Measurements from ENCODE around the gene TBC1D7.

The TBC1D7 gene

DNA sequence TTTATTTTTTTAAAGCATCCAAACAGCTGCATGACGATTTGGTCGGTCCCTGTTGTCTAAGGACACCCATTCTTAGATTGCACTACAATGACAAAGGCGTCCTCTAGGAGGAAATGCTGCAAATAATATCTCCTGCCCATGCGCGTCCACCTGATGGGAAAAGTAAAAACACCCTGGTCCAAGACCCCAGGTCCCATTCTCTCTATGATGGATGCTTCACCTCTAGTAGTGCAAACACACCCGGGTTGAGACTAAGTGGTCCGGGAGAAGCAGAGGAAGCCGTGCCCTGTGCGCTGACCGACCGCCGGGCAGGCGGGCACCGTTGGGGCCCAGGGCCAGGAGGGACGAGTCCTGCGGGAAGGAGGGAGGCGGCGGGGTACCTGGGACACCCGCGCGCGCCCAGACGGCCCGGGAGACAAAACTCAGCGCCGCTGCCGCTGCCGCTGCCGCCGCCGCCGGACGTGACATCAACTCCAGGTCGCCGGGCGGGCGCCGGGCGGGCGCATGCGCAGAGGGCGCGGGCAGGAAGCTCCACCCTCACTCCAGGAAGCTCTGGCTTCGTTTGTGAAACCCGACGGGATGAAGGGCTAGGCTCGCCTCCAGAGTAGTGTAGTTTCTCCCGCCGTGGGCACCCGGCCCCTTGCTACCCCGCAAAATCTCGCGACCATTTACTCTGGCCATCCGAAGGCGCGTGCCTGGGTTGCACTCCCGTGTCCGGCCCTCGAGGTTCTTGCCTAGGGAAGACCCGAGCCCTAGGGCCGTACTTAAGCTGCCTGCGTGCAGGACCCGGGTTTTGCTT is at the start of gene TBC1D7:
Gene TBC1D7 (minus strand): TSS at position 462 of the 799 bp plus-strand sequence. CDS start 1,639 bp downstream, outside the sequence.
- TF ChIP-seq, protein P1, sequence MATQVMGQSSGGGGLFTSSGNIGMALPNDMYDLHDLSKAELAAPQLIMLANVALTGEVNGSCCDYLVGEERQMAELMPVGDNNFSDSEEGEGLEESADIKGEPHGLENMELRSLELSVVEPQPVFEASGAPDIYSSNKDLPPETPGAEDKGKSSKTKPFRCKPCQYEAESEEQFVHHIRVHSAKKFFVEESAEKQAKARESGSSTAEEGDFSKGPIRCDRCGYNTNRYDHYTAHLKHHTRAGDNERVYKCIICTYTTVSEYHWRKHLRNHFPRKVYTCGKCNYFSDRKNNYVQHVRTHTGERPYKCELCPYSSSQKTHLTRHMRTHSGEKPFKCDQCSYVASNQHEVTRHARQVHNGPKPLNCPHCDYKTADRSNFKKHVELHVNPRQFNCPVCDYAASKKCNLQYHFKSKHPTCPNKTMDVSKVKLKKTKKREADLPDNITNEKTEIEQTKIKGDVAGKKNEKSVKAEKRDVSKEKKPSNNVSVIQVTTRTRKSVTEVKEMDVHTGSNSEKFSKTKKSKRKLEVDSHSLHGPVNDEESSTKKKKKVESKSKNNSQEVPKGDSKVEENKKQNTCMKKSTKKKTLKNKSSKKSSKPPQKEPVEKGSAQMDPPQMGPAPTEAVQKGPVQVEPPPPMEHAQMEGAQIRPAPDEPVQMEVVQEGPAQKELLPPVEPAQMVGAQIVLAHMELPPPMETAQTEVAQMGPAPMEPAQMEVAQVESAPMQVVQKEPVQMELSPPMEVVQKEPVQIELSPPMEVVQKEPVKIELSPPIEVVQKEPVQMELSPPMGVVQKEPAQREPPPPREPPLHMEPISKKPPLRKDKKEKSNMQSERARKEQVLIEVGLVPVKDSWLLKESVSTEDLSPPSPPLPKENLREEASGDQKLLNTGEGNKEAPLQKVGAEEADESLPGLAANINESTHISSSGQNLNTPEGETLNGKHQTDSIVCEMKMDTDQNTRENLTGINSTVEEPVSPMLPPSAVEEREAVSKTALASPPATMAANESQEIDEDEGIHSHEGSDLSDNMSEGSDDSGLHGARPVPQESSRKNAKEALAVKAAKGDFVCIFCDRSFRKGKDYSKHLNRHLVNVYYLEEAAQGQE (IDR thresholded peaks at IDR 0.05; ENCODE audit: low read depth), result no peak
- TF ChIP-seq CREB1 (IDR thresholded peaks at IDR 0.05; ENCODE audit: low read depth), result 0 out of 2 replicates have a peak, but pooled peaks have one; percentile 26
- TF ChIP-seq ZBTB7A (IDR thresholded peaks at IDR 0.05; ENCODE audit: low read depth), result no peak
- TF ChIP-seq, protein P2, sequence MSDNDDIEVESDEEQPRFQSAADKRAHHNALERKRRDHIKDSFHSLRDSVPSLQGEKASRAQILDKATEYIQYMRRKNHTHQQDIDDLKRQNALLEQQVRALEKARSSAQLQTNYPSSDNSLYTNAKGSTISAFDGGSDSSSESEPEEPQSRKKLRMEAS (IDR thresholded peaks at IDR 0.05), result peak; percentile 69
- TF ChIP-seq TAF1 (IDR thresholded peaks at IDR 0.05; ENCODE audit: low read depth), result peak; percentile 74; the same call in 1 of the 2 replicates
- no peak for TF ChIP-seq CEBPB (IDR thresholded peaks at IDR 0.05)
- TF ChIP-seq RAD21 (IDR thresholded peaks at IDR 0.05; ENCODE audit: low read depth), result no peak

DNA sequence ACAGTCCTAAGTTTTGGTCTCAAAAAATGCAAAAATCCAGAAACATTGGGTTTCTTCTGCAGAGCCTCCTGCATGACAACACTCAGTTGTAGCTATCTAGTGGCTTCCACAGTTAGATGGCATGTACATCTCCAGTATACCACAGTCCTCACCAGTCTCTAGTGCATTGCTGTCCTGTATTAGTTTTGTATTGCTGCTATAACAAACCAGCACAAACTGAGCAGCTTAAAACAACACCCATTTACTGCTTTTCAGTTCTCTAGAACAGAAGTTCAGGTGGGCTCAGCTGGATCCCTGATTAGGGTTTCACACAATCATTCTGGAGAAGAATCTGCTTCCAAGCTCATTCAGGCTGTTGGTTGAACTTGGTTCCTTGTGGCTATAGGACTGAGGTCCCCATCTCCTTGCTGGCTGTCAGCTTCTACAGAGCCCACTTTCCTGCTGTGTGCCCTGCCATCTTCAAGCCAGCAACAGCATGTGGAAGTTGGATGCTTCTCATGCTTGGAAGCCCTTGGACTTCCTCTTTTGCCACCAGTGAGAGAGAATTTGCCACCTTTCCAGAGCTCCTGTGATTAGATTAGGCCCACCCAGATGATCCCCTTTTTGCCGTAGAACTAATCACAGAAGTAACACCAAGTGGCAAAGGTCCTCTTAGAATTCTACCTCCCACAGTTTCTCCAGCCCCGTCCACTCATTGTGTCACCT is 48.9 kb upstream of the TBC1D7 start:
- TF ChIP-seq ZBTB7A (IDR thresholded peaks at IDR 0.05; ENCODE audit: low read depth) (no peak), CEBPB (IDR thresholded peaks at IDR 0.05) (no peak), RAD21 (IDR thresholded peaks at IDR 0.05; ENCODE audit: low read depth) (no peak), YY1 (IDR thresholded peaks at IDR 0.05; ENCODE audit: low read depth) (no peak), EP300 (IDR thresholded peaks at IDR 0.05; ENCODE audit: borderline replicate concordance) (no peak), CREB1 (IDR thresholded peaks at IDR 0.05; ENCODE audit: low read depth) (no peak), FOXM1 (IDR thresholded peaks at IDR 0.05; ENCODE audit: borderline replicate concordance, low read depth) (no peak), TCF12 (IDR thresholded peaks at IDR 0.05; ENCODE audit: low read depth) (no peak), TEAD4 (IDR thresholded peaks at IDR 0.05) (no peak)
- TF ChIP-seq, protein P1 (IDR thresholded peaks at IDR 0.05; ENCODE audit: low read depth), result no peak
- TF ChIP-seq, protein P3, sequence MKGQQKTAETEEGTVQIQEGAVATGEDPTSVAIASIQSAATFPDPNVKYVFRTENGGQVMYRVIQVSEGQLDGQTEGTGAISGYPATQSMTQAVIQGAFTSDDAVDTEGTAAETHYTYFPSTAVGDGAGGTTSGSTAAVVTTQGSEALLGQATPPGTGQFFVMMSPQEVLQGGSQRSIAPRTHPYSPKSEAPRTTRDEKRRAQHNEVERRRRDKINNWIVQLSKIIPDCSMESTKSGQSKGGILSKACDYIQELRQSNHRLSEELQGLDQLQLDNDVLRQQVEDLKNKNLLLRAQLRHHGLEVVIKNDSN (IDR thresholded peaks at IDR 0.05), result no peak
- TF ChIP-seq, protein P2 (IDR thresholded peaks at IDR 0.05), result no peak

DNA sequence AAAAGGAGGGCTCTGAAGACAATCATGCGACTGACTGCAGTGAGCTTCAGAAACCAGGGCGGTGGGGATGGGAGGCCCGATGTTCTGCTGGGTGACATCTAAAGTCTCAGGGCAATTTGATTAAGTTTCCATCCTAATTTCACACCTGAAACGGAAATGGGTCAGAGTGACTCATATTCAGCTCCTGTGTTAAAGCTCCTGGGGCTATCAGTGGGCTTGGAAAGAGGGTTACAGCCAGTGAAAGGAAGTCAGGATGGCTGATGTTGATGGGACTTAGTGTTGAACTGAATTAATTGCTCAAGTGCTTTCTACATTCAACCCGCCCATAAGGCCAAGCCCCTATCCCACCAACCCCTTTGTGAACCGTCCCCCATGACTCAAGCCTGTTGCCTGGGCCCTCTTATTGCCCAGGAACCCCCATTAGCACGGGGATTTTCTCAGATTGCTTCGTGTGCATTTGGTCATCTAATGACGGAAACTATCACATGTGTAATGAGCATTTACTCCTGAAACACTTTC is 47.1 kb upstream of the TBC1D7 start:
- TF ChIP-seq YY1 (IDR thresholded peaks at IDR 0.05; ENCODE audit: low read depth) (no peak), CREB1 (IDR thresholded peaks at IDR 0.05; ENCODE audit: low read depth) (no peak), ZBTB7A (IDR thresholded peaks at IDR 0.05; ENCODE audit: low read depth) (no peak), NFIC (IDR thresholded peaks at IDR 0.05) (no peak), CEBPB (IDR thresholded peaks at IDR 0.05) (no peak), FOXM1 (IDR thresholded peaks at IDR 0.05; ENCODE audit: borderline replicate concordance, low read depth) (no peak), EGR1 (IDR thresholded peaks at IDR 0.05) (no peak), TEAD4 (IDR thresholded peaks at IDR 0.05) (no peak)
- TF ChIP-seq, protein P3 (IDR thresholded peaks at IDR 0.05), result no peak
- TF ChIP-seq, protein P1 (IDR thresholded peaks at IDR 0.05; ENCODE audit: low read depth), result no peak

DNA sequence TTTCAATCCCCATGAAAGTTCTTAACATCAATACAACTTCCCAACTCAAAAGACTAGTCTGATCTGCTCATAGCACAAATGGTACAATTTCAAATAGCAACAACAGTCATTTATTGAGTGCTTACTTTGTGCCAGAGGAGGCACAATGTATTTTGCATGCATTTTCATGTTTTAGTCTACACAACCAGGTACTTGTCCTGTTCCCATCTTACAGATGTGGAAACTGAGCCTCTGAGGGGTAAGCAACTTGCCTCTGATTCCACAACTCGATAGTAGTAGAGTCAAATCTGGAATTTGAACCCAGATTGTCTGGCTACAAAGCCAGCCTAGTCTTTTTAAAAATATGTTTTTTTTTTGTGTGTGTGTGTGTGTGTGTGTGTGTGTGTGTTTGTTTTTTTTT is 45.6 kb upstream of the TBC1D7 start:
- TF ChIP-seq TCF12 (IDR thresholded peaks at IDR 0.05; ENCODE audit: low read depth), result no peak
- TF ChIP-seq, protein P1 (IDR thresholded peaks at IDR 0.05; ENCODE audit: low read depth), result no peak
- TF ChIP-seq FOXM1 (IDR thresholded peaks at IDR 0.05; ENCODE audit: borderline replicate concordance, low read depth), result no peak
- TF ChIP-seq ZBTB7A (IDR thresholded peaks at IDR 0.05; ENCODE audit: low read depth), result no peak
- TF ChIP-seq CEBPB (IDR thresholded peaks at IDR 0.05), result no peak
- TF ChIP-seq TEAD4 (IDR thresholded peaks at IDR 0.05), result no peak
- no peak for TF ChIP-seq EGR1 (IDR thresholded peaks at IDR 0.05)
- TF ChIP-seq YY1 (IDR thresholded peaks at IDR 0.05; ENCODE audit: low read depth), result no peak
- TF ChIP-seq, protein P3 (IDR thresholded peaks at IDR 0.05), result no peak
- TF ChIP-seq TAF1 (IDR thresholded peaks at IDR 0.05; ENCODE audit: low read depth), result no peak
- TF ChIP-seq NFIC (IDR thresholded peaks at IDR 0.05), result no peak
- no peak for TF ChIP-seq EP300 (IDR thresholded peaks at IDR 0.05; ENCODE audit: borderline replicate concordance)
- TF ChIP-seq CREB1 (IDR thresholded peaks at IDR 0.05; ENCODE audit: low read depth), result no peak
- TF ChIP-seq, protein P2 (IDR thresholded peaks at IDR 0.05), result no peak
- TF ChIP-seq RAD21 (IDR thresholded peaks at IDR 0.05; ENCODE audit: low read depth), result no peak
